Measurements from ENCODE around the gene ANKLE1.

DNA sequence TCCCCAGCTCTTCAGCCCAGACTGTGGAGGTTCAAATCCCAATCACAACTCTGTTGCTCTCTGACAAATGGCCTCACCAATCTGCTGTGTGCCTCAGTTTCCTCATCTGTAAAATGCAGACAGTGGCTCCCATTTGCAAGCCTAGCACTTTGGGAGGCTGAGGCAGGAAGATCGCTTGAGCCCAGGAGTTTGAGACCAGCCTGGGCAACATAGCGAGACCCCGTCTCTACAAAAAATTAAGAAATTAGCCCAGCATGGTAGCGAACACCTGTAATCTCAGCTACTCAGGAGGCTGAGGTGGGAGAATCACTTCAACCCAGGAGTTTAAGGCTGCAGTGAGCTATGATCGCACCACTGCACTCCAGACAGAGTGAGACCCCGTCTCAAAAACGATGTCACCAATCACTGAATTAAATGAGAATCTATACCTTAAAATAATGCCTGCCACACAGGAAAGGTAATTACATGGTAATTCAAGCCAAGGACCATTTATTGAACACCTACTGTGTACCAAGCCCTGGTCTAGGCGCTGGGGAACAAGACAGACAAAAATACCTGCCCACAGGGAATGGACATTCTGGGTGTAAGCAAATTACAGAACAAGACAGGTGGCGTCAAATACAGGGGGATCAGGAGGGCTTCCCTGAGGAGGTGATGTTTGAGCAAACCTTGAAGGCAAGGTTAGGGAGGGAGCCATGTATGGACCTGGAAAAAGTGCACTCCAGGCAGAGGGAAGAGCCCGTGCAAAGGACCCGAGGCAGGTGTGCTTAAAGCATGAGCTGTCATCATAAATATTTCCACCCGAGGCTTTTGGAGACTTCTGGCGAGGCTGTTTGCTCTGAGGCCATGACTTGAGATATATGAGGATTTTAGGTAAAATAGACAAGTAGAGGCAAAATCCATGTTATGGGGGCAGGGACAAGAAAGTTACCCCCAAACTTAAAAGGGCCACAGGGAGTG is 43.7 kb upstream of the ANKLE1 start:
- TF ChIP-seq POLR2A (IDR thresholded peaks at IDR 0.05; ENCODE audit: low read length) (no peak), GATA1 (IDR thresholded peaks at IDR 0.05; ENCODE audit: low read depth, low read length) (no peak)
